GM12872 (cell line): ENCODE data around the gene CLTB.

ENCODE experiments used
- CTCF ChIP-seq: IDR thresholded peaks from 3 replicates; pipeline ENCODE4 v1.5.1; 2011; ENCODE audit warnings: low read depth, mild to moderate bottlenecking, low read length, moderate library complexity; ENCODE audit not compliant: insufficient read depth

CLTB gene

GRCh38 chr5:176382721-176383120 is 33.6 kb downstream of the CLTB start:
- no peak for TF ChIP-seq CTCF

GRCh38 chr5:176381979-176382378 is 34.4 kb downstream of the CLTB start:
- no peak for TF ChIP-seq CTCF

- no peak for TF ChIP-seq CTCF
Observed at GRCh38 chr5:176381423-176381822, 34.9 kb downstream of the CLTB start.

GRCh38 chr5:176379881-176380280 is 36.5 kb downstream of the CLTB start:
- TF ChIP-seq CTCF: no peak

GRCh38 chr5:176373100-176373818 is 43.1 kb downstream of the CLTB start:
- TF ChIP-seq CTCF: no peak

- TF ChIP-seq CTCF: no peak
Observed at GRCh38 chr5:176371621-176372539, 44.5 kb downstream of the CLTB start.

GRCh38 chr5:176369934-176370711 is 46.2 kb downstream of the CLTB start:
- TF ChIP-seq CTCF: no peak
